GM10266 (cell line): ENCODE results near the gene COL21A1.

ENCODE experiments used
- DNase-seq: peaks from one replicate; pipeline ENCODE4 v3.0.0; 2012; ENCODE audit errors: extremely low spot score
- TF ChIP-seq, protein P1 (sequence below): IDR thresholded peaks from 2 replicates; pipeline ENCODE4 v1.5.1; 2012; ENCODE audit warnings: mild to moderate bottlenecking, low read depth; ENCODE audit not compliant: control insufficient read depth, insufficient read depth; ENCODE audit errors: missing control alignments

The COL21A1 gene

DNA sequence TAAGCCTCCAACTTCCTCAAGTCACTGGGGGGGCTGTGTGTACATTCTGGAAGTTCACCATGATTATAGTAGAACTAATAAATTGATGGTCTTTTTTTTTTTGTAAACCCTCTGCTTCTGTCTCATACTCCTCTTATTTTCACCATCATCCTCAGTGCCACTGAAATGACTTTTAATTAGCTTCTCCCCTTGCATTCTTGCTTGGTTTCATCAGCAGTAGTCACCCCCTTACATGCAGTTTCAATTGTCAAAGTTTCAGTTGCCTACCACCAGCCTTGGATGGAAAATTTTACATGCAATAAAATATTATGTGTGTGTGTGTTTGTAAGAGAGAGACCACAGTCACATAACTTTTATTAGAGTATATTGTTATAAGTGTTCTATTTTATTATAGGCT is 196.2 kb downstream of the COL21A1 start:
- TF ChIP-seq, protein P1, sequence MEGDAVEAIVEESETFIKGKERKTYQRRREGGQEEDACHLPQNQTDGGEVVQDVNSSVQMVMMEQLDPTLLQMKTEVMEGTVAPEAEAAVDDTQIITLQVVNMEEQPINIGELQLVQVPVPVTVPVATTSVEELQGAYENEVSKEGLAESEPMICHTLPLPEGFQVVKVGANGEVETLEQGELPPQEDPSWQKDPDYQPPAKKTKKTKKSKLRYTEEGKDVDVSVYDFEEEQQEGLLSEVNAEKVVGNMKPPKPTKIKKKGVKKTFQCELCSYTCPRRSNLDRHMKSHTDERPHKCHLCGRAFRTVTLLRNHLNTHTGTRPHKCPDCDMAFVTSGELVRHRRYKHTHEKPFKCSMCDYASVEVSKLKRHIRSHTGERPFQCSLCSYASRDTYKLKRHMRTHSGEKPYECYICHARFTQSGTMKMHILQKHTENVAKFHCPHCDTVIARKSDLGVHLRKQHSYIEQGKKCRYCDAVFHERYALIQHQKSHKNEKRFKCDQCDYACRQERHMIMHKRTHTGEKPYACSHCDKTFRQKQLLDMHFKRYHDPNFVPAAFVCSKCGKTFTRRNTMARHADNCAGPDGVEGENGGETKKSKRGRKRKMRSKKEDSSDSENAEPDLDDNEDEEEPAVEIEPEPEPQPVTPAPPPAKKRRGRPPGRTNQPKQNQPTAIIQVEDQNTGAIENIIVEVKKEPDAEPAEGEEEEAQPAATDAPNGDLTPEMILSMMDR = no peak
- no peak for DNase-seq

GRCh38 chr6:56050530-56051201 is 196.7 kb downstream of the COL21A1 start:
- DNase-seq = no peak
- TF ChIP-seq, protein P1 = no peak

DNA sequence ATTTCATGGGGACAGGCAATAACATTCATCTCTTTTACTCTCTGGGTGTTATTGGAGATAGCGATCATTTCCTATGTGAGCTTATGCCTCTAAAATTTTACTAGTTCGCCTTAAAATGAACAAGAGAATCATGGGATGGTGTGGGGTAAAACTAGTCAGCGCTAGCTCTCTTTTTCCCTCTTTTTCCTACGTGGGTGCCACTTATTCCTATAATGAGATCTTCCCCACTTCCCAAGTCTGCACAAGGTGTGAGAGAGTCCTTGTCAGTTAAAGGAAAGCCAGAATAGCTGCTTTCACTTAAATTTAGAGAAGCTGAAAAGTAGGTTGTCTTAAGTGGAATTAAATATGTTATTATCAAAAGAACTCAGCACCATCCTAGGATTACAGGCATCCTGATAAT is 198.8 kb downstream of the COL21A1 start:
- TF ChIP-seq, protein P1 = no peak
- no peak for DNase-seq

GRCh38 chr6:56047931-56048540 is 199.3 kb downstream of the COL21A1 start:
- TF ChIP-seq, protein P1 = no peak
- DNase-seq = no peak

DNA sequence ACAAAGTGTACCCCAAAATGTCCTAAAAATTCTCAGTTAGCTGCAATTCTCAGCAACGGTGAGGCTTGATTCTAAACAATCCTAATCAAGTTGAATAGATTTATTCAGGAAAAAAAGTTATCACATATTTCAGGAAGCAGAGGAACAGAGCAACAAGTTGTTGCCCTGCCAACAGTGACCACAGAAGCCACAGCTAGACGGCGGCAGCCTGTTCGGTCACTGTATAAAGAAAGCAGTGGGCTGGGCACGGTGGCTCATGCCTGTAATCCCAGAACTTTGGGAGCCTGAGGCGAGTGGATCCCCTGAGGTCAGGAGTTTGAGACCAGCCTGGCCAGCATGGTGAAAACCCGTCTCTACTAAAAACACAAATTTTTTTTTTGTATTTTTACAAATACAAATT is 200.8 kb downstream of the COL21A1 start:
- TF ChIP-seq, protein P1 = no peak
- DNase-seq = no peak

DNA sequence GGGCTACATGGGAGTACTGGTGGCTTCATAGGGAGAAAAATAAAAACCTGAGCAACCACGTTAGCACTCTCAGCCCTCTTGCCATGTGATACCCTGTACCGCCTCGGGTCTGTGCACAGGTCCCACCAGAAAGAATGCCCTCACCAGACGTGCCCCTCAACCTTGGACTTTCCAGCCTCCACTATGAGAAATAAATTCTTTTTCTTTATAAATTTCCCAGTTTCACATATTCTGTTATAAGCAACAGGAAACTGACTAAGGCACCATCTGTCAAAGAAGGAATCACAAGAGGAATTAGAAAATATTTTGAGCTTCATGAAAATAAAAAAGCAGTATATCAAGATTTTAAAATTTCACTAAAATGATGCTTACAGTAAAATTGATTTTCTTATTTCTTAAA is 203.6 kb downstream of the COL21A1 start:
- DNase-seq = no peak
- TF ChIP-seq, protein P1 = no peak

- TF ChIP-seq, protein P1 = no peak
- no peak for DNase-seq
These were observed 204.3 kb downstream of the COL21A1 start for GRCh38 chr6:56043076-56043475.
